Measurements from ENCODE around the gene MNT. TPM values are rescaled to one million over a fixed set of nuclear protein-coding genes. Genes with fewer than 3 reads are reported as not detected.

The MNT gene
- total and polyA plus RNA-seq, 2 of the 8 experiments (the other 6 are each of a cell fraction or from before 2014, with no cell fraction given) = 5.0 to 17.3 TPM

- TF ChIP-seq CHD7 (IDR thresholded peaks at IDR 0.05; ENCODE audit: insufficient replicate concordance, low read length) (no peak), PHF8 (conservative IDR thresholded peaks at IDR 0.05; ENCODE audit: low read depth, low read length) (no peak), SIN3A (conservative IDR thresholded peaks at IDR 0.05 in 1 of 2, IDR thresholded peaks at IDR 0.05 in 1 of 2; ENCODE audit: low read depth in 1 of 2, low read length in 2 of 2) (no peak), CTBP2 (IDR thresholded peaks at IDR 0.05; ENCODE audit: borderline replicate concordance, insufficient read depth, insufficient read length, low read length) (no peak), POU5F1 (IDR thresholded peaks at IDR 0.05; ENCODE audit: low read depth, low read length) (no peak), NANOG (IDR thresholded peaks at IDR 0.05; ENCODE audit: insufficient read depth, low read depth, low read length, poor library complexity, severe bottlenecking) (no peak)
Observed at GRCh38 chr17:2362881-2363280, 38.0 kb downstream of the MNT start (continued).
